Neural cell (in vitro differentiated cells): ENCODE data around the gene PRF1.

ENCODE experiments used
- CTCF ChIP-seq: fragments of 450-650 bp; IDR thresholded peaks from 2 replicates; pipeline ENCODE4 v1.5.1; 2014; ENCODE audit warnings: antibody characterized with exemption, mild to moderate bottlenecking, moderate library complexity; ENCODE audit not compliant: poor library complexity, severe bottlenecking
- EP300 ChIP-seq: fragments of 450-650 bp; conservative IDR thresholded peaks from 2 replicates; pipeline ENCODE4 v1.6.1; 2014; ENCODE audit warnings: antibody characterized with exemption, mild to moderate bottlenecking, moderate library complexity; ENCODE audit not compliant: poor library complexity, severe bottlenecking
- EZH2 ChIP-seq: fragments of 200-600, 300-800 bp; shearing (Covaris generic), sonication (generic); IDR thresholded peaks from 2 replicates; pipeline ENCODE4 v1.6.1; 2014; ENCODE audit warnings: antibody characterized with exemption, low read length, borderline replicate concordance, mild to moderate bottlenecking; ENCODE audit not compliant: insufficient read depth, poor library complexity, severe bottlenecking
- MXI1 ChIP-seq: fragments of 450-650 bp; conservative IDR thresholded peaks from 2 replicates; pipeline ENCODE4 v1.6.1; 2014; ENCODE audit warnings: antibody characterized with exemption, mild to moderate bottlenecking; ENCODE audit not compliant: poor library complexity, severe bottlenecking
- POLR2AphosphoS5 ChIP-seq: IDR thresholded peaks from 2 replicates; pipeline ENCODE4 v1.6.1; 2012
- RAD21 ChIP-seq: fragments of 450-650 bp; conservative IDR thresholded peaks from 2 replicates; pipeline ENCODE4 v1.6.1; 2014; ENCODE audit warnings: antibody characterized with exemption, mild to moderate bottlenecking, moderate library complexity
- SMC3 ChIP-seq: fragments of 450-650 bp; conservative IDR thresholded peaks from 2 replicates; pipeline ENCODE4 v1.6.1; 2014; ENCODE audit warnings: antibody characterized with exemption, mild to moderate bottlenecking, moderate library complexity; ENCODE audit not compliant: poor library complexity
- TAF1 ChIP-seq: IDR thresholded peaks from 2 replicates; pipeline ENCODE4 v1.6.1; 2012; ENCODE audit warnings: low read depth
- TF ChIP-seq, protein P1 (sequence below): IDR thresholded peaks from 2 replicates; pipeline ENCODE4 v1.6.1; 2012; ENCODE audit warnings: borderline replicate concordance

- TF ChIP-seq CTCF (no peak), MXI1 (no peak), SMC3 (no peak), POLR2AphosphoS5 (no peak), EZH2 (no peak), EP300 (no peak), TAF1 (no peak), RAD21 (no peak)
- TF ChIP-seq, protein P1, sequence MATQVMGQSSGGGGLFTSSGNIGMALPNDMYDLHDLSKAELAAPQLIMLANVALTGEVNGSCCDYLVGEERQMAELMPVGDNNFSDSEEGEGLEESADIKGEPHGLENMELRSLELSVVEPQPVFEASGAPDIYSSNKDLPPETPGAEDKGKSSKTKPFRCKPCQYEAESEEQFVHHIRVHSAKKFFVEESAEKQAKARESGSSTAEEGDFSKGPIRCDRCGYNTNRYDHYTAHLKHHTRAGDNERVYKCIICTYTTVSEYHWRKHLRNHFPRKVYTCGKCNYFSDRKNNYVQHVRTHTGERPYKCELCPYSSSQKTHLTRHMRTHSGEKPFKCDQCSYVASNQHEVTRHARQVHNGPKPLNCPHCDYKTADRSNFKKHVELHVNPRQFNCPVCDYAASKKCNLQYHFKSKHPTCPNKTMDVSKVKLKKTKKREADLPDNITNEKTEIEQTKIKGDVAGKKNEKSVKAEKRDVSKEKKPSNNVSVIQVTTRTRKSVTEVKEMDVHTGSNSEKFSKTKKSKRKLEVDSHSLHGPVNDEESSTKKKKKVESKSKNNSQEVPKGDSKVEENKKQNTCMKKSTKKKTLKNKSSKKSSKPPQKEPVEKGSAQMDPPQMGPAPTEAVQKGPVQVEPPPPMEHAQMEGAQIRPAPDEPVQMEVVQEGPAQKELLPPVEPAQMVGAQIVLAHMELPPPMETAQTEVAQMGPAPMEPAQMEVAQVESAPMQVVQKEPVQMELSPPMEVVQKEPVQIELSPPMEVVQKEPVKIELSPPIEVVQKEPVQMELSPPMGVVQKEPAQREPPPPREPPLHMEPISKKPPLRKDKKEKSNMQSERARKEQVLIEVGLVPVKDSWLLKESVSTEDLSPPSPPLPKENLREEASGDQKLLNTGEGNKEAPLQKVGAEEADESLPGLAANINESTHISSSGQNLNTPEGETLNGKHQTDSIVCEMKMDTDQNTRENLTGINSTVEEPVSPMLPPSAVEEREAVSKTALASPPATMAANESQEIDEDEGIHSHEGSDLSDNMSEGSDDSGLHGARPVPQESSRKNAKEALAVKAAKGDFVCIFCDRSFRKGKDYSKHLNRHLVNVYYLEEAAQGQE: no peak
These were observed 9.6 kb downstream of the PRF1 start for GRCh38 chr10:70592746-70593512.
